Mucosa of rectum (tissue), 2 donors: ENCODE results near the gene GABRB1.
A peak's percentile ranks its signal among the peaks of the same experiment; 100 is the strongest.

Experiments
- H3K27ac ChIP-seq, 2 donors: one replicate each; pipeline ENCODE4 v1.7.0; 2013; ENCODE audit warnings: inconsistent platforms in 2 of 2, low read depth in 2 of 2, low read length in 2 of 2
- H3K27me3 ChIP-seq, 2 donors: one replicate each; pipeline ENCODE4 v1.7.0; 2013; ENCODE audit warnings: low read length in 2 of 2; ENCODE audit not compliant: control insufficient read depth in 2 of 2, insufficient read depth in 2 of 2
- H3K36me3 ChIP-seq, 2 donors: one replicate each; pipeline ENCODE4 v1.7.0; 2013; ENCODE audit warnings: low read length in 2 of 2; ENCODE audit not compliant: control insufficient read depth in 2 of 2, insufficient read depth in 2 of 2
- H3K4me1 ChIP-seq, 2 donors: one replicate each; pipeline ENCODE4 v1.7.0; 2013; ENCODE audit warnings: low read length in 2 of 2, mild to moderate bottlenecking in 1 of 2; ENCODE audit not compliant: control insufficient read depth in 2 of 2, insufficient read depth in 2 of 2
- H3K4me3 ChIP-seq, 2 donors: one replicate each; pipeline ENCODE4 v1.7.0; 2013; ENCODE audit warnings: low read length in 2 of 2
- H3K9ac ChIP-seq, 2 donors: one replicate each; pipeline ENCODE4 v1.7.0; 2013; ENCODE audit warnings: low read length in 2 of 2, low read depth in 1 of 2, mild to moderate bottlenecking in 1 of 2
- H3K9me3 ChIP-seq, 2 donors: one replicate each; pipeline ENCODE4 v1.7.0; 2013; ENCODE audit warnings: low read length in 2 of 2; ENCODE audit not compliant: control insufficient read depth in 2 of 2
- donor health status: healthy.
- donor health status: Normal muscosa, but diverticular disease.

GABRB1 gene

DNA sequence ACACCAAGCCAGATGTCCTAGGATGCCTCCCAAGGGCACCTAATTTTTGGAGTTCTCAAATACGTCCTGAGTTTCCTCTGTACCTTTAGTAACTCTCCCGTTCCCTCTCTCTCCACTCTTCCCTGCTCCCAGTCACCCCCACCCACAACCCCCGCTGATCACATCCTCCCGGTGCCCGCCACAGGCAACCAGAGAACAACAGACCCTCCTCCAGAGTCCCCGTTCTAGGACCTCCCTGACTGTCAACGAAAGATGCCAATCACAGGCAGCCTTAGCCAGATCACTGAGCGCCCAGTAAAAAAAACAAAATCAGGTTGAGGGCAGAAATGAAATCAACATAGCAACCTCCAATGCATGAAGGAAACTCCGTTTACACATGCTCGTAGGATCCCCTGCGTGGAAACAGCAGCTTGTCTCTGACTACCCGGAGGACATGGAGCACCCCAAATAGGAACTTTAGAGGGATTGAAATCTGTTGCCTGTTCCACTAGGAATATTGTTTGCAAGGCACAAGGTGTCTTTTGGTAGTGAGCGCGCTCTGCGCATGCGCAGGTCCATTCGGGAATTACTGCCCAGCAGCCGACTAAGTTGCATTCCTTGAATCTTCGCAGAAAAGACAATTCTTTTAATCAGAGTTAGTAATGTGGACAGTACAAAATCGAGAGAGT is at the start of gene GABRB1:
TSS of gene GABRB1 (plus strand) at position 557 of the 668 bp plus-strand sequence.
- peaks cover 3 to 12% of the 10 kb centered on the region in 2 donors for H3K4me1 ChIP-seq
- H3K9ac ChIP-seq: peak within 1 kb of the TSS in 1 of 2 donors; percentile 24
- H3K27me3 ChIP-seq: peaks cover 11% of the 10 kb centered on the region in 2 donors
- H3K4me3 ChIP-seq: peak within 1 kb of the TSS; percentile 68 to 70
- no peak within 1 kb of the TSS for H3K27ac ChIP-seq
- no peaks in the 10 kb centered on the region for H3K36me3 ChIP-seq
- no peaks in the 10 kb centered on the region for H3K9me3 ChIP-seq

DNA sequence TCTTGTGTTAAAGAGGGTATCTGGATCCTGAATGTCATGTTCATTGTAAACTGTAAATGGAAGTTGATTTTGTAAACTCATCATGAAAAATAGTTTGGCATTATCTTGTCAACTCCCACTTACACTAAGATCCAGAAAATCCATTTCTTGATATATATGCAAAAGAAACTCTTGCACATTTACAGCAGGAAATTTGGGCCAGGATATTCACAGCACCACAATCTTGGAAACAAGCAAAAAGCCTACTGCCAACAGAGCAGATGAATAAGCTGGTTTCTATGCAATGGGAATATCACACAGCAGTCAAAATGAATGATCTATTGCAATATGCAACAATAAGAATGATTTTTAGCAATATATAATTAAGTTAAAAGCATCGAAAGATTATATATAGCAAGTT is 46.6 kb upstream of the GABRB1 start:
- Histone ChIP-seq H3K4me3 (no peak overlapping the region), H3K27ac (no peak overlapping the region), H3K9ac (no peak overlapping the region), H3K4me1 (no peaks in the 10 kb centered on the region), H3K36me3 (no peaks in the 10 kb centered on the region), H3K9me3 (no peaks in the 10 kb centered on the region), H3K27me3 (no peaks in the 10 kb centered on the region)

DNA sequence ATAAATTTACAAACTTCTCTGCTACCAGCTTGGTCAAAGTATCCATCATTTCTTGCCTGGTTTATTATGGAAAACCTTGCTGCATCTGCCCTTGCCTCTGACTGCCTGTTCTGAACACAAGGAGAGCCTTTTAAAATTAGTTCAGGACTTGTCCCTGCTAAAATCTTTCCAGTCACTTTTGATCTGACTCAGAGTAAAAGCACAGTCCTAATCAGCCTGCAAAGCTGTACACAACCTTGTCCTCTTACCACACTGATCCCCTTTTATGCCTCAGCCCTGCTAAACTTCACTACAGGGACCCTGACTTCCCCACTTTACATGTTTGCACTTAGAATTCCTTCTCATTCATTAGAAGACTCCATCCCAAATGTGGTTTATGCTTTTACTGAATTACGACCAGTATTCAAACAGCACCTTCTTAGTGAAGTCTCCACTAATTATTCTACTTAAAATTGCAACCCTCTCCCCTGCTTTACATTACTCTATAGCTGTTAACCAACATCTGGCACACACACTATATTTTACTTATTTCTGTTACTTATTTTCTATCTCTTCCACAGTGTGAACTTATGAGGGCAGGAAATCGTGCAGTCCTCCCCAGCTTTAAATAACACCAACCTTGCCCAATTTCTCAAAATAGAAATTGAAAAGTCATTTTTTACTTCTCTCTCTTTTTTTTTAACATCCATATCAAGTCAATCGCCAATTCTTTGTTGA is 44.3 kb upstream of the GABRB1 start:
- Histone ChIP-seq H3K4me1 (no peaks in the 10 kb centered on the region), H3K27me3 (peaks cover 0 to under 1% of the 10 kb centered on the region in 2 donors), H3K9ac (no peak overlapping the region), H3K27ac (no peak overlapping the region), H3K36me3 (no peaks in the 10 kb centered on the region), H3K9me3 (no peaks in the 10 kb centered on the region), H3K4me3 (no peak overlapping the region)

DNA sequence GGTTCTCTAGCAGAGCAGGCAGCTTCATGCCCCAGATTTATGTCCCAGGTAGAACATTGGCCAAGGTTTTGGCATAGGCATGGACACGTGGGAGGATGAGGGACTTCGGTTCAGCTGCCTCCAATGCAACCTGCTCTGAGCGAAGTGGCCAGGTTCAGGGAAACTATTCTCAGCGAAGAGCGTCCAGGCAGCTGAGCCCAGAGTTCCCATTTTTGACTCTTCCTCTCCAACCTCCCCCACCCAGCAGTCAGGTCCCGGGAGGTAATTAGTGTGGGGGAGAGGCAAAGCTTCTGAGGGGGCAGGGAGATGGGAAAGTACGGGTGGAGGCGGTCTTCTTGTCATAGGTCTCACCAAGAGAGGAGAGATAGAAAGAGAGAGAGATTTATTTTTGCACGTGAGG is 39.0 kb upstream of the GABRB1 start:
- Histone ChIP-seq H3K4me3 (no peak overlapping the region), H3K36me3 (no peaks in the 10 kb centered on the region), H3K9ac (no peak overlapping the region), H3K27me3 (peaks cover 4 to 19% of the 10 kb centered on the region in 2 donors), H3K9me3 (no peaks in the 10 kb centered on the region), H3K27ac (no peak overlapping the region), H3K4me1 (peaks cover 0 to 4% of the 10 kb centered on the region in 2 donors)

DNA sequence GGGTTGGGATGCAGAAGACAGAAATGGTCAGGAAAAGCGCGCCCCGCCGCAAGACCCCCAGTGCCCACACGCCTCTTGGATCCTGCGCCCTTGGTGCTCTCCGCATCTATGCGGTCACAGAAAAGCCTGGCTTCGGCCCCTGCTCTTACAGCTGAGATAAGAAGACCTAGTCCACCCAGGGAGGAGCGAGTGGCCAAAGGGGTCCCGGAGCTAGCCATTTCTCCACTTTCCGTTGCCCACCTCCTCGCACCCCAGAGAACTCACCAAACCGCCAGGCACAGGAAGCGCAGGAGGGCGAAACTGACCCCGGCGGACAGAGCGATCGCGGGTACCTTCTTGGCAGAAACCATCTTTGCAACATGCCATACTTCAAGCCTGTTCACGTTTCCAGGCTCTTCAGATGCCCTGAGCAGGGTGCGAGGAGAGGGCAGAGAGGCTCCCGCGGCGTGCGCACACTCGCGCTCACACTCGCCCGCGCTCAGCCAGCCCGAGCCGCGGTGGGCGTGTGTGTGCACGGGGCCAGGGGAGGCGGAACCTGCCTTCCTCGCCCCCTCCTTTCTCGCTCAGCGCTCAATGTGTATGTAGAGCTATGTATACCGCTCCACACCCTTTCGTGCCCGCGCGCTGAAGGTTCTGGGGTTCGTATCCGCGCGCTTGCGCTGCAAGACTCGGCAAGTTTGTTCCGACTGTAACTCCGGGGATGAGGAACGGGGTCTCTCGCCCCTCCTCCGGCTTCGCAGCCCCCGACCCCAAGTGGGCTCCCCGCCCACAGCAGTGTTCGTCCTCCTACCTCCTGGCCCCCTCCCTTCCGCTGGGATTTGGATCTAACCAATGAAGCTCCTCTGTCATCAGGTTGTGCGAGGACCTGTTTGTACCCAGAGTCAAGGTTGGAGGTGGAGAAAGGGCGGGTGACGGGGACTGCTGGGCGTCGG is 38.0 kb upstream of the GABRB1 start, which contains the start of gene GABRA4:
TSS of gene GABRA4 (minus strand) at position 507 of the 932 bp plus-strand sequence. CDS start at position 350, 157 bp downstream.
- Histone ChIP-seq H3K9ac (no peak within 1 kb of the TSS), H3K4me3 (peak within 1 kb of the TSS; percentile 9 to 46), H3K27ac (no peak within 1 kb of the TSS), H3K9me3 (no peaks in the 10 kb centered on the region), H3K36me3 (no peaks in the 10 kb centered on the region), H3K4me1 (peaks cover 0 to 4% of the 10 kb centered on the region in 2 donors), H3K27me3 (peaks cover 4 to 19% of the 10 kb centered on the region in 2 donors)

DNA sequence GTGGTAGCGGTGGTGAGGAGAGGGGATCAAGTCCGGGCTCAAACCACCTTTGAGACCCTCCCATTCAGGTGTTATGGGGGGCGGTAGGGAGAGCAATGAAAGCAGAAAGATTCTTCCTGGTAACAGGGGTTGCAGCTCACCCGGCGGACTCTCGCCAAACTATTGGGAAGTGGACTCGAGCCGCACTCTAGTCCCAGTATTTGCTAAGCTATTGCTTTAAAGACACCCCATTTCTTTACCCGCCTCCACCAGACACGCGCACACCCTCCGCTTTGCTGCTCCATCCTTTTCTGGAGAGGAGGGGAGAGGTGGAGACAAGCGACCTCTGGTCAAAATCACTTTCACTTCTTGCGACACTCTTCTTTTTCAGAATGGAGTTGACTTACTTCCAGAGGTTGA is 37.4 kb upstream of the GABRB1 start:
- Histone ChIP-seq H3K4me1 (peaks cover 0 to 4% of the 10 kb centered on the region in 2 donors), H3K27me3 (peaks cover 4 to 19% of the 10 kb centered on the region in 2 donors), H3K36me3 (no peaks in the 10 kb centered on the region), H3K9me3 (no peaks in the 10 kb centered on the region), H3K27ac (no peak overlapping the region), H3K9ac (no peak overlapping the region), H3K4me3 (peak overlapping the region; percentile 9 to 46)

DNA sequence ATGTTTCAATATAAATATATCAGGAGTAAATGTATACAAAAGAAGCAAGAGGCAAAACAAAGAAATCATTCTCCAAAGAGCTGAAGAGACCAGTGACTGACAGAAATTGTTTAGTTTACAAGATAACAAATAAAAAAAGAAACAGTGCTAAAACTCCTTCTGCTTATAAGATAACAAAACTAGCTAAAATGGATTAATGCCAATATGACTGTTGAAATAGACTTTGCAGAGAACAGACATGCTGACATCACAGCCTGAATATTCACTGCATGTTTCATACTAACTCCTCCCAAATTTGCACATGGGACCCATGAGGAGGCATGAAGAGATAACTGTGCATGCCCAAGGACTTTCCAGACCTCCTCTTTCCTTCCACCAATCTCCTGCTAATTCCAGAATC is 31.8 kb upstream of the GABRB1 start:
- Histone ChIP-seq H3K36me3 (no peaks in the 10 kb centered on the region), H3K9me3 (no peaks in the 10 kb centered on the region), H3K27me3 (peaks cover 0 to 2% of the 10 kb centered on the region in 2 donors), H3K4me3 (no peak overlapping the region), H3K27ac (no peak overlapping the region), H3K9ac (no peak overlapping the region), H3K4me1 (no peaks in the 10 kb centered on the region)

DNA sequence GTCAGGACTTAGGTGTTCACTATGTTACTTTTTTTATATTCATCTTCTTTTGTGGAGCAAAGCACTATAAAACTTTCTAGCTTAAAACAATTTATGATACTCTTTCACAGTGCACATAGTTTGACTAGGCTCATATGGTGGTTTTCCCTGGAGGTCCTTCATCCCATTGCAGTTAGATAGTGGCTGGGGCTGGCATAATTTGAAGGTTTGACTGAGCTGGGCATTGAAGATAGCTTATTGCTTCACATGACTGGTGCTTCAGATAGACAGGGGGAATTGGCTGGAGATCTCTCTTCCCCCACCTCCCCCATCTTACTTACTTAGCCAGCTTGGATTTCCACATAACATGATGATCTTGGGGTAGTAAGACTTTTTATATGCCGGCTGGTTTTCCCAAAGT is 31.0 kb upstream of the GABRB1 start:
- H3K36me3 ChIP-seq: no peaks in the 10 kb centered on the region
- H3K4me3 ChIP-seq: no peak overlapping the region
- H3K4me1 ChIP-seq: no peaks in the 10 kb centered on the region
- no peak overlapping the region for H3K9ac ChIP-seq
- no peak overlapping the region for H3K27ac ChIP-seq
- no peaks in the 10 kb centered on the region for H3K27me3 ChIP-seq
- H3K9me3 ChIP-seq: no peaks in the 10 kb centered on the region

DNA sequence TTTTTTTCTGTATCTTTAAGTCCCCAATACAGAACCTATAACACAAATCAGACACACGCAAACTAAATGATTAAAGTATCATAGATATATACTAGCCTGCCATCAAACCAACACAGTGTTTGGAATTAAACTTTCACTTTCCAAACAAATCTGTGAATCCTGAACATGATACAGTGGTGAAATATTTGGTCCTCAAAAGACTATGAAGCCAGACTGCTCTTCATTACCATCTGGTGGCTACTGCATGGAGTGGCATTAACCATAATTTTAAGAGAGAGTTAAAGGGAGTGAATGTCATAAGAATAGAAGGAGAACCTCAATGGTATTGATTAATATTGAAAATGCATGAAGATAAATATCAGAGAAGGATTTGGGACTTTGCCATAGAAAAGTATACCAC is 28.8 kb upstream of the GABRB1 start:
- Histone ChIP-seq H3K4me3 (no peak overlapping the region), H3K4me1 (no peaks in the 10 kb centered on the region), H3K9ac (no peak overlapping the region), H3K9me3 (no peaks in the 10 kb centered on the region), H3K27me3 (no peaks in the 10 kb centered on the region), H3K36me3 (no peaks in the 10 kb centered on the region), H3K27ac (no peak overlapping the region)
